Measurements from ENCODE around the gene WBP1.
"Not testable (repeated sequence)": the region's sequence is repeated elsewhere in the genome, so short reads cannot be mapped to it uniquely, and the experiment has no call there.

Gene WBP1

GRCh38 chr2:74458132-74458937 lies at the start of gene WBP1:
Gene WBP1, plus strand, starts transcription at chr2:74458438. Its CDS starts 165 bp downstream, at chr2:74458603.
- DNase-seq = peak; percentile 100

DNA sequence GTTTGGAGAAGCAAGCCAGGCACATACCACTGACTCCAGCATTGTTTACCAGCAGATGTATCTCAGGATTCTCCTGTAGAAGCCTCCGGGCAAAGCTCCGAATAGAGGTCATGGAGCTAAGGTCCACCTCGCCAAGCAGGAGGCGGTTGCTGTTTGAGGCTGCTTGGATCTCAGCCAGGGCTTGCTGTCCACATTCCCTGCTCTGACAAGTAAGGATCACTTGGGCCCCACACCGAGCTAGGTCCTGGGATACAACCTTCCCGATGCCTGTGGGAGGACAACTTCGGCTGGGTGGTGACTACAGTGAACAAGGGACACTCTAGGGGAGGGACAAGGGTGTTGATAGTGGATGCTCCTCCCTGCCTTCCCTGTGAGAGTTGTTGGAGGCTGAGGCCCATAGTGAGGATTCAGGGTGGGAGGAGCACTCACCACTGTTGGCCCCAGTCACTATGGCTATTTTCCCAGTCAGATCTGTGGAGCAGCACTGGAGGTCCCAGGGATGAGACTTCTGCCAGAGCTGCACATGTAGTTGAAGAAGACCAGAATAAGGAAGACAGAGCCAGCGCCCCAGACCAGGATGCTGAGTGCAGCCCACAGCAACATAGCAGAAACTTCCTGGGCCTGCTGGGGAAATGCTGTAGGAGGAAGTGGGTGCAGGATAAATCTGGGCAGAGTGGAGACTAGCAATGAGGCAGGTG lies 45.1 kb upstream of the WBP1 start:
- no peak for DNase-seq

DNA sequence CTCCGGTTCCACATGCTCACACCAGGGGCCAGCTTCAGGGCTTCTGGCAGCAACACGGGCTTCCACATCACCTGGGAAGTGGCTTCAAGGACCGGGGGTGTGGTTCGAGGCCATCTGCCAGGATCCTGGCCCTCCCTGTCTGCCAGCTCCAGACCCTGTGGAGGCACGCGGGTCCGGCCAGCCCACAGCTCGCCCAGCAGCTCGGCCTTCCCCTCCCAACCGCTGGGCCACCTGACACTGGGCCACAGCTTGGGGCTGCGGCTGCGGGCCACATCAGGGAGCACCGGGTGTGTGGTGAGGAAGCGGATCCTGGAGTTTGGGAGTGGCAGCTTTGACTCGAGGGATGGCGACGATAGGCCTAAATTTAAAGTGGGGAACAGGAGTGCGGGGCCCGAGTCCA lies 43.8 kb upstream of the WBP1 start:
- DNase-seq = no peak

DNA sequence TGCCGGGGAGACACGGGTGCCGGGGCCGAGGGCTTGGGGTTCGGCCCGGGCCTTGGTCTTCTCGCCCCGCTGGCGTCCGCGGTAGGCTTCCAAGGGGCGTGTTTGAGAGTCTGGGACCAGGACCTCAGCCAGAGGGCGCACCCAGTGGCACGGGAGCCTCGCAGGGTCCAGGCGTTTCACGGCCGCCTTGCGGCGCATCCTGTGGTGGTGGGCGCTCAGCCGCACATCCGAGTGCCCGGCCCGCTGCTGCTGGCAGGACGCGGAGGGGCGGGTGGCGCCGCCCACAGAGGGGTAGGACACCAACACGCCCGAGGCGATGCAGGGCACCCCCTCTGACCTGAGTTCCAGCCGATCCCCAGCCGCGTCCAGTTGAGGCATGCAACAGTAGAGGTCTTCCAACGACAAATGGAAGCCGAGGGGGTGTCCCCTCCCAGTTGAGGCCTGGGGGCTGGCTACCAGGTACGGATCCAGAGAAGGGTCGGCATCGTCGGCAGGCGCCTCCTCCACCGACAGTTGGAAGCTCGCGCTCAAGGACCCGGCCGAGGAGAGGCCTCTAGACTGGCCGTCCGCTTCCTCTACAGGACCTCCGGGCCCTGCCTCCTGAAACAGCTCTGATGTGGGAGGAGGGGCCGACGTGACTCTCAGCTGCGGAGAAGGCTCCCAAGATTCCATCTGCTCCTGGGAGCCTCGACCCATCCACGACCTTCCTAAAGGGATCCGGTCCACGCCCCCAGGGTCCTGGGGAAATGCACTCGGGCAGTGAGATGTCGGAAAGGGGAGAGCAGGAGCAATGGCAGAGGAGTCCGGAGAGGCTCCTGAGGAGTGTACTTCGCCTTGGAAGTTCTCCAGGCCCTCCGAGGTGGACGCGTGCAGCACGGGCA lies 43.1 kb upstream of the WBP1 start:
- DNase-seq = peak; percentile 23

GRCh38 chr2:74415762-74416395 lies 42.4 kb upstream of the WBP1 start:
- no peak for DNase-seq

- no peak for DNase-seq
These were observed 41.5 kb upstream of the WBP1 start for GRCh38 chr2:74416778-74417177.

GRCh38 chr2:74417197-74417596 lies 41.0 kb upstream of the WBP1 start:
- no peak for DNase-seq

DNA sequence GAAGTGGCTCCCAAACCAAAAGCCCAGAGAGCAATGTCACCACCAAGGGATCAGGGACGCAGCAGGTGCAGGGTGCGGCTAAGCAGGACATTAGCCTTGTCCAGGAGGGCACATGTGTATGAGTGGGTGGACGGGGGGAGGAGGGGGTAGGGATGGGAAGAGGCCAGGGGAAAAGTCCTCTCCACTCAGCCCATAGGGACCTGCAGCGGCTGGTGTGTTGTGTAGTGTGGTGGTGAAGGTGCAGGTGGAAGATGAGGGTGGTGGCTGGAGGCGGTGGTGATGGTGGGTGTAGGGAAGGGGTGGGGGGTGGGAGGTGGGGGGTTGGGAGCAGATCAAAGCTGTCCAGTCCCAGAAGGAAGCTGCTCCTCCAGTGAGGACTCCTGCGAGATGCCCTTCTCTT lies 40.5 kb upstream of the WBP1 start:
- no peak for DNase-seq

- DNase-seq = no peak
These were observed 39.9 kb upstream of the WBP1 start for GRCh38 chr2:74418312-74418711.

- no peak for DNase-seq
These were observed 38.9 kb upstream of the WBP1 start for GRCh38 chr2:74419345-74419744.

DNA sequence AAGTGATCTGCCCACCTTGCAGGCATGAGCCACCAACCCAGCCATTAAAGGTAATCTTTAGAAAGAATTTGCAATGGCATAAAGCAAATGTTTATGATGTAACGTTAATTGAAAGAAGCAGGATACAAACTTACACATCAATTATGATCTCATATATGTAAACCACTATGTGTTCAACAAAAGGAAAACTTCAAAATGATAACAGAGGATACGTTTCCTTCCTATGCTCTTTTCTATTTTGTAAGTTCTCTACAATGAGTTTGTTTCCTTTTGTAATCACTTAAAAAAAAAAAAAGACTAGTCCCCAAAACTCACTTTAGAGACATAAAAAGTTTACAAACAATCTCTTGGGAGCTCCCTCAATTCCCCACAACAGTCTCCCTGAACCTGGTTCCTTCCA lies 38.2 kb upstream of the WBP1 start:
- no peak for DNase-seq

GRCh38 chr2:74420443-74421103 lies 37.7 kb upstream of the WBP1 start:
- DNase-seq = not testable (repeated sequence)

GRCh38 chr2:74421221-74421870 lies 36.9 kb upstream of the WBP1 start, which contains the start of the genes C2orf81 and WDR54:
Gene C2orf81, minus strand, starts transcription at chr2:74421619. Its CDS starts 59 bp downstream, at chr2:74421560.
Gene WDR54, plus strand, starts transcription at chr2:74421730. Its CDS starts 424 bp downstream, at chr2:74422154.
- peak; percentile 96 for DNase-seq

DNA sequence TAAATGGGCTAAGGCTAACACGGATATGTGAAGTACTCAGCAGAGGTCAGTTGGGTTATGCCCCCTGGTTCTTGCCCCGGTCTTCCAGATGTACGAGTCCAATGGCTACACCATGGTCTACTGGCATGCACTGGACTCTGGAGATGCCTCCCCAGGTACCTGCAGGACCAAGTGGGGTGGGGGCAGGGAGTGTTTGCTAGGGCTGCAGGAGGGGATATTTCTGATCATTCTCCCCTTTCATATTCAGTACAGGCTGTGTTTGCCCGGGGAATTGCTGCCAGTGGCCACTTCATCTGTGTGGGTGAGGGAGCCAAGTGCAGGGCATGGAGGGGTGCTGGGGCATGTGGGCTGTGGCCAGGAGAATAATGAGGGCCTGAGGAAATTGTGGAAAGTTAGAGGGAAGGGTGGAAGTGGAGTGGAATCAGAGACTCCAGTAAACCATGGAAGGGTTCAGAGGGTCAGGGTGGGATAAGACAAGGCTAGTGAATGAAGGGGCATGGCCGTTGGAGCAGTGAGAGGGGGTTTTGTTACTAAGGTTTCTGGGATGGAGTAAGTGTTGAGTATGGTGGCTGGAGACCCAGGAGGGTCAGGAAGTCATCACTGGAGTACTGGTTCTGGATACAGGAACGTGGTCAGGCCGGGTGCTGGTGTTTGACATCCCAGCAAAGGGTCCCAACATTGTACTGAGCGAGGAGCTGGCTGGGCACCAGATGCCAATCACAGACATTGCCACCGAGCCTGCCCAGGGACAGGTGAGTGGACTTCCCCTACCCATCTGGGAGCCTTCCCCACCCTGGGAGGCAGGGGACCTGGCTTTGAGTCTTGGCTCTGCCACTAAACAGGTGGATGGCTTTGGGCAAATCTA lies 34.8 kb upstream of the WBP1 start:
- no peak for DNase-seq

GRCh38 chr2:74424139-74424992 lies 33.9 kb upstream of the WBP1 start:
- no peak for DNase-seq

DNA sequence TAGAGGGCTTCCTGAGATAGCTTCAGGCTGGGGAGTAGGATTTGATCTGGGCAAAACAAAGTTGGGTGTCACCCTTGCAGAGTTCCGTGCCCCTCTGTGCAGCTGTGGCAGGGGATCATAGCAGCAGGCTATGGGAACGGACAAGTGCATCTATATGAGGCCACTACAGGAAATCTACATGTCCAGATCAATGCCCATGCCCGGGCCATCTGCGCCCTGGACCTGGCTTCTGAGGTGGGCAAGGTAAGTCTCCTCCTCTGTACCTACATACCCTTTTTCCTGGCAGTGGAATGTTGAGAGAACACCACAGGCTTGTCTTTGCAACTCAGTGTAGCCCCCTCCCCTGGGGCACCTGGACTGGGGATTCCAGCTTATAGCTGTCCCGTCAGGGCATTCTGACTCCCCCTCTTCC lies 33.2 kb upstream of the WBP1 start:
- DNase-seq = no peak

DNA sequence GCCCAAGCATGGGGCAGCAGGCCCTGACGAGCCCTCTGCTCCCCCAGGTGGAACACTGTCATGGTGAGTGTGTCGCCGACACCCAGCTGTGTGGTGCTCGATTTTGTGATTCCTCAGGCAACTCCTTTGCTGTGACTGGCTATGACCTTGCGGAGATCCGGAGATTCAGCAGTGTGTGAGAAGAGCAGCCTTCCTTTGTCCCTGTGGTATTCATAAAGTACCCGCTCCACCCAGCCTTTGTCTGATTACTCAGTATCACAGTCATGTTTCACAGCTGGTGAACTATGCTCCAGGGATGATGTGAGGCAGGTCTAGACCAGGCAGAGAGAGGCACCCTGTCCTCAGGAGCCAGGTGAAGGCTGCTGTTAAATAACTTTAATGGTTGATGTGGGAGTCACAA lies 32.7 kb upstream of the WBP1 start:
- no peak for DNase-seq

DNA sequence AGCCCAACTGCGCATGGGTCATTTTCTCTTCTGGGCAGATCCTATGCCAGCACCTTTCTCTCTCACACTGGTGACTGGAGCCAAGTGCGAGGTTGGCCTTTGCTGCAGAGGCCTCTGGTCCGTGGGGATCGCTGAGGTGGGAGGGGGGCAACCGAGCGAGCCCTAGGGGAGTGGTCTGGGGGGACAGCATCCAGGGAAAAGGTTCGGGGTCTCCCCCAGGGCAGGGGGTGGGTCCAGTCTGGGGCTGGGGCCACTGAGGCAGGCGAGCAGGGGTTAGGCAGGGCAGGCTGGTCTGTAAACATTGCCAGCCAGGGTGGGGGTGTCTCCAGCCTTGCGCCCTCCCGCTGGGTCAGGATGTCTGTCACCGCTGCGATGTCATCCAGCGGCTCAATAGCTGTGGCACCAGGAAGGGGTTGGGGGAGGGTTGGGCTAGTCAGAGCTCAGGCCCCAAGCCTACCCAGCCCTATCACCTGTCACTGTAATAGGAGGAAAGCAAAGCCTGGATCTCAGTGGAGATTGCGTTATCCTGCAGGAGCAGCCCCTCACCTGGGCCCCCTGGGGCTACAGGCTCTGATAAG lies 32.0 kb upstream of the WBP1 start:
- DNase-seq = no peak

- DNase-seq = no peak
These were observed 30.7 kb upstream of the WBP1 start for GRCh38 chr2:74427551-74427950.

All from CD4-positive, alpha-beta T cell treated with Interferon gamma for 1 hour (primary cell).